Activated effector memory CD4-positive, alpha-beta T cell treated with Interleukin-2 at 50 U/mL for 16 hours (primary cell): ENCODE results near the gene WDR76.
"Not testable (repeated sequence)": the region's sequence is repeated elsewhere in the genome, so short reads cannot be mapped to it uniquely, and the experiment has no call there.

Experiments used
- DNase-seq: peaks from one replicate; pipeline ENCODE4 v3.0.0-alpha.2; 2020

WDR76 gene

GRCh38 chr15:43824302-43825246 lies 2.2 kb upstream of the WDR76 start, which contains the start of gene MFAP1:
TSS of gene MFAP1 (minus strand) at chr15:43824690. CDS start at chr15:43824569, 121 bp downstream.
- DNase-seq = peak; percentile 82

GRCh38 chr15:43825305-43825704 lies 1.5 kb upstream of the WDR76 start:
- not testable (repeated sequence) for DNase-seq

- DNase-seq = no peak
These were observed 734 bp upstream of the WDR76 start for GRCh38 chr15:43826029-43826507.

GRCh38 chr15:43828061-43828657 lies 1.4 kb downstream of the WDR76 start:
- no peak for DNase-seq

- DNase-seq = not testable (repeated sequence)
These were observed 3.2 kb downstream of the WDR76 start for GRCh38 chr15:43829951-43830540.

GRCh38 chr15:43830691-43831275 lies 4.0 kb downstream of the WDR76 start:
- not testable (repeated sequence) for DNase-seq

- DNase-seq = not testable (repeated sequence)
These were observed 4.8 kb downstream of the WDR76 start for GRCh38 chr15:43831519-43832052.

- DNase-seq = not testable (repeated sequence)
These were observed 5.7 kb downstream of the WDR76 start for GRCh38 chr15:43832485-43832884.

- DNase-seq = no peak
These were observed 18.6 kb downstream of the WDR76 start for GRCh38 chr15:43845421-43845820.

GRCh38 chr15:43851251-43851650 lies 24.4 kb downstream of the WDR76 start:
- no peak for DNase-seq

GRCh38 chr15:43852607-43853006 lies 25.8 kb downstream of the WDR76 start:
- no peak for DNase-seq

- DNase-seq = no peak
These were observed 28.0 kb downstream of the WDR76 start for GRCh38 chr15:43854801-43855200.

GRCh38 chr15:43859546-43859945 lies 32.7 kb downstream of the WDR76 start:
- DNase-seq = no peak

- not testable (repeated sequence) for DNase-seq
These were observed 39.8 kb downstream of the WDR76 start for GRCh38 chr15:43866636-43867035.

- DNase-seq = no peak
These were observed 40.3 kb downstream of the WDR76 start for GRCh38 chr15:43867096-43867495.

- no peak for DNase-seq
These were observed 41.6 kb downstream of the WDR76 start for GRCh38 chr15:43868406-43868805.

GRCh38 chr15:43871835-43872234 lies 45.0 kb downstream of the WDR76 start:
- no peak for DNase-seq

GRCh38 chr15:43872416-43873020 lies 45.7 kb downstream of the WDR76 start:
- DNase-seq = no peak

- no peak for DNase-seq
These were observed 46.8 kb downstream of the WDR76 start for GRCh38 chr15:43873651-43874050.

- DNase-seq = no peak
These were observed 50.1 kb downstream of the WDR76 start for GRCh38 chr15:43876872-43877271.

- no peak for DNase-seq
These were observed 50.6 kb downstream of the WDR76 start for GRCh38 chr15:43877371-43877770.

GRCh38 chr15:43878446-43878845 lies 51.6 kb downstream of the WDR76 start:
- no peak for DNase-seq
